Neural cell (in vitro differentiated cells): Measurements from ENCODE around the gene SAMM50. TPM values are rescaled to one million over a fixed set of nuclear protein-coding genes. Genes with fewer than 3 reads are reported as not detected.

Experiments
- H2AFZ ChIP-seq: fragments of 200-600, 300-800 bp; sonication (generic), shearing (Covaris generic); 2 replicates; pipeline ENCODE4 v1.6.0; 2014; ENCODE audit warnings: low read depth, mild to moderate bottlenecking, antibody characterized with exemption, low read length, moderate library complexity
- H3F3A ChIP-seq: fragments of 200-600 bp; shearing (Covaris generic); 2 replicates; pipeline ENCODE4 v1.6.1; 2016; ENCODE audit warnings: mild to moderate bottlenecking, moderate library complexity, mixed read lengths, antibody characterized with exemption, low read length; ENCODE audit not compliant: insufficient read depth, poor library complexity, severe bottlenecking
- H3K27ac ChIP-seq: fragments of 200-600, 300-800 bp; sonication (generic), shearing (Covaris generic); 2 replicates; pipeline ENCODE4 v1.5.1; 2014; ENCODE audit warnings: mild to moderate bottlenecking, low read length, moderate library complexity
- H3K27me3 ChIP-seq: fragments of 300-800, 200-600 bp; sonication (generic), shearing (Covaris generic); 2 replicates; pipeline ENCODE4 v1.6.0; 2014; ENCODE audit warnings: mild to moderate bottlenecking, low read depth, low read length, moderate library complexity; ENCODE audit not compliant: insufficient read depth
- H3K36me3 ChIP-seq: fragments of 300-800, 200-600 bp; sonication (generic), shearing (Covaris generic); 2 replicates; pipeline ENCODE4 v1.5.1; 2014; ENCODE audit warnings: mild to moderate bottlenecking, antibody characterized with exemption, low read length, moderate library complexity; ENCODE audit not compliant: insufficient read depth
- H3K4me2 ChIP-seq: fragments of 300-800, 200-600 bp; sonication (generic), shearing (Covaris generic); 2 replicates; pipeline ENCODE4 v1.6.0; 2014; ENCODE audit warnings: mild to moderate bottlenecking, low read length
- H3K4me3 ChIP-seq: fragments of 300-800, 200-600 bp; sonication (generic), shearing (Covaris generic); 2 replicates; pipeline ENCODE4 v1.5.1; 2014; ENCODE audit warnings: mild to moderate bottlenecking, low read length, moderate library complexity
- H3K79me2 ChIP-seq: fragments of 200-600 bp; shearing (Covaris generic); replicated peaks from 2 replicates; pipeline ENCODE4 v1.6.0; 2014; ENCODE audit warnings: mild to moderate bottlenecking, low read length, moderate library complexity; ENCODE audit not compliant: insufficient read depth
- H3K9ac ChIP-seq: fragments of 300-800, 200-600 bp; sonication (generic), shearing (Covaris generic); 2 replicates; pipeline ENCODE4 v1.6.1; 2016; ENCODE audit warnings: mild to moderate bottlenecking, low read length, mixed read lengths
- H3K9me2 ChIP-seq: fragments of 200-600 bp; shearing (Covaris generic); 2 replicates; pipeline ENCODE4 v1.6.1; 2016; ENCODE audit warnings: mild to moderate bottlenecking, low read length, mixed read lengths; ENCODE audit not compliant: insufficient read depth
- H3K9me3 ChIP-seq: fragments of 200-600, 300-800 bp; sonication (generic), shearing (Covaris generic); 2 replicates; pipeline ENCODE4 v1.6.1; 2016; ENCODE audit warnings: mild to moderate bottlenecking, mixed run types, low read length, moderate library complexity, mixed read lengths
- H4K20me1 ChIP-seq: fragments of 200-600 bp; shearing (Covaris generic); 2 replicates; pipeline ENCODE4 v1.6.1; 2016; ENCODE audit warnings: mild to moderate bottlenecking, mixed run types; ENCODE audit not compliant: insufficient read depth
- EP300 ChIP-seq: fragments of 450-650 bp; conservative IDR thresholded peaks from 2 replicates; pipeline ENCODE4 v1.6.1; 2014; ENCODE audit warnings: antibody characterized with exemption, mild to moderate bottlenecking, moderate library complexity; ENCODE audit not compliant: poor library complexity, severe bottlenecking
- EZH2 ChIP-seq: fragments of 200-600, 300-800 bp; shearing (Covaris generic), sonication (generic); IDR thresholded peaks from 2 replicates; pipeline ENCODE4 v1.6.1; 2014; ENCODE audit warnings: antibody characterized with exemption, low read length, borderline replicate concordance, mild to moderate bottlenecking; ENCODE audit not compliant: insufficient read depth, poor library complexity, severe bottlenecking
- MXI1 ChIP-seq: fragments of 450-650 bp; conservative IDR thresholded peaks from 2 replicates; pipeline ENCODE4 v1.6.1; 2014; ENCODE audit warnings: antibody characterized with exemption, mild to moderate bottlenecking; ENCODE audit not compliant: poor library complexity, severe bottlenecking
- POLR2AphosphoS5 ChIP-seq: IDR thresholded peaks from 2 replicates; pipeline ENCODE4 v1.6.1; 2012
- RAD21 ChIP-seq: fragments of 450-650 bp; conservative IDR thresholded peaks from 2 replicates; pipeline ENCODE4 v1.6.1; 2014; ENCODE audit warnings: antibody characterized with exemption, mild to moderate bottlenecking, moderate library complexity
- REST ChIP-seq: IDR thresholded peaks from 2 replicates; pipeline ENCODE4 v1.6.1; 2012; ENCODE audit warnings: borderline replicate concordance
- SMC3 ChIP-seq: fragments of 450-650 bp; conservative IDR thresholded peaks from 2 replicates; pipeline ENCODE4 v1.6.1; 2014; ENCODE audit warnings: antibody characterized with exemption, mild to moderate bottlenecking, moderate library complexity; ENCODE audit not compliant: poor library complexity
- TAF1 ChIP-seq: IDR thresholded peaks from 2 replicates; pipeline ENCODE4 v1.6.1; 2012; ENCODE audit warnings: low read depth
- polyA plus RNA-seq: library from polyadenylated mRNA; depleted of rRNA; stranded (reverse); fragments of >200 nt; gene quantifications from 2 replicates; pipeline ENCODE4 v1.2.3, GENCODE V29; 2014
- TF ChIP-seq, protein P1 (sequence below): fragments of 450-650 bp; IDR thresholded peaks from 2 replicates; pipeline ENCODE4 v1.5.1; 2014; ENCODE audit warnings: antibody characterized with exemption, mild to moderate bottlenecking, moderate library complexity; ENCODE audit not compliant: poor library complexity, severe bottlenecking

The SAMM50 gene
- polyA plus RNA-seq, 1 donor from 2014 or later = 38.1 TPM

GRCh38 chr22:43976861-43977795 is 21.9 kb downstream of the SAMM50 start:
- Histone ChIP-seq H3K9me3 (no peaks in the 10 kb centered on the region), H3K36me3 (no peaks in the 10 kb centered on the region), H2AFZ (no peak overlapping the region), H3K9ac (no peak overlapping the region), H3K27ac (no peak overlapping the region), H3K79me2 (no peaks in the 10 kb centered on the region), H3K4me3 (no peak overlapping the region), H3K4me2 (no peak overlapping the region), H3K9me2 (no peaks in the 10 kb centered on the region), H3K27me3 (no peaks in the 10 kb centered on the region), H4K20me1 (no peaks in the 10 kb centered on the region), H3F3A (no peaks in the 10 kb centered on the region)
- no peak for TF ChIP-seq TAF1
- peak; percentile 34 for TF ChIP-seq SMC3
- TF ChIP-seq REST = no peak
- TF ChIP-seq EZH2 = no peak
- TF ChIP-seq, protein P1, sequence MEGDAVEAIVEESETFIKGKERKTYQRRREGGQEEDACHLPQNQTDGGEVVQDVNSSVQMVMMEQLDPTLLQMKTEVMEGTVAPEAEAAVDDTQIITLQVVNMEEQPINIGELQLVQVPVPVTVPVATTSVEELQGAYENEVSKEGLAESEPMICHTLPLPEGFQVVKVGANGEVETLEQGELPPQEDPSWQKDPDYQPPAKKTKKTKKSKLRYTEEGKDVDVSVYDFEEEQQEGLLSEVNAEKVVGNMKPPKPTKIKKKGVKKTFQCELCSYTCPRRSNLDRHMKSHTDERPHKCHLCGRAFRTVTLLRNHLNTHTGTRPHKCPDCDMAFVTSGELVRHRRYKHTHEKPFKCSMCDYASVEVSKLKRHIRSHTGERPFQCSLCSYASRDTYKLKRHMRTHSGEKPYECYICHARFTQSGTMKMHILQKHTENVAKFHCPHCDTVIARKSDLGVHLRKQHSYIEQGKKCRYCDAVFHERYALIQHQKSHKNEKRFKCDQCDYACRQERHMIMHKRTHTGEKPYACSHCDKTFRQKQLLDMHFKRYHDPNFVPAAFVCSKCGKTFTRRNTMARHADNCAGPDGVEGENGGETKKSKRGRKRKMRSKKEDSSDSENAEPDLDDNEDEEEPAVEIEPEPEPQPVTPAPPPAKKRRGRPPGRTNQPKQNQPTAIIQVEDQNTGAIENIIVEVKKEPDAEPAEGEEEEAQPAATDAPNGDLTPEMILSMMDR = no peak

- Histone ChIP-seq H3K27ac (no peak overlapping the region), H3K9me2 (no peaks in the 10 kb centered on the region), H3K9ac (no peak overlapping the region), H3K36me3 (no peaks in the 10 kb centered on the region), H3K79me2 (no peaks in the 10 kb centered on the region), H3K4me2 (no peak overlapping the region), H3K27me3 (no peaks in the 10 kb centered on the region), H4K20me1 (no peaks in the 10 kb centered on the region), H2AFZ (no peak overlapping the region), H3K9me3 (no peaks in the 10 kb centered on the region), H3F3A (no peaks in the 10 kb centered on the region), H3K4me3 (no peak overlapping the region)
- TF ChIP-seq RAD21 (no peak), POLR2AphosphoS5 (no peak), EP300 (no peak), MXI1 (no peak), TAF1 (no peak), EZH2 (no peak), SMC3 (no peak), REST (no peak)
- TF ChIP-seq, protein P1 = no peak
These were observed 23.3 kb downstream of the SAMM50 start for GRCh38 chr22:43978558-43978957.
